Endothelial cell of umbilical vein (primary cell): Measurements from ENCODE around the gene ZCWPW1.

ENCODE experiments used
- CTCF ChIP-seq, 2 donors: IDR thresholded peaks; 1 replicate in 1 of 2; 2 replicates in 1 of 2; pipeline ENCODE4 v1.5.1; 2011; ENCODE audit warnings: low read length in 2 of 2, mild to moderate bottlenecking in 2 of 2, moderate library complexity in 2 of 2, control low read depth in 1 of 2, inconsistent platforms in 1 of 2, low read depth in 1 of 2; ENCODE audit not compliant: insufficient read depth in 1 of 2; ENCODE audit errors: extremely low read depth in 1 of 2
- FOS ChIP-seq: IDR thresholded peaks from 2 replicates; pipeline ENCODE4 v1.6.1; 2011; ENCODE audit warnings: mild to moderate bottlenecking, low read length, moderate library complexity, borderline replicate concordance; ENCODE audit not compliant: insufficient read depth
- POLR2A ChIP-seq: IDR thresholded peaks from 2 replicates; pipeline ENCODE4 v1.6.1; 2012; ENCODE audit warnings: low read depth, mild to moderate bottlenecking, control low read depth, low read length

- no peak for TF ChIP-seq POLR2A
- no peak for TF ChIP-seq FOS
- no peak for TF ChIP-seq CTCF (IDR thresholded peaks at IDR 0.05; ENCODE audit: extremely low read depth in 1 of 2, insufficient read depth in 1 of 2, low read depth in 1 of 2, low read length in 2 of 2)
These were observed 72.0 kb downstream of the ZCWPW1 start for GRCh38 chr7:100356416-100357068.
